ENCODE measurements around the gene USHBP1. TPM values are rescaled to one million over a fixed set of nuclear protein-coding genes. Genes with fewer than 3 reads are reported as not detected.

Gene USHBP1
- total RNA-seq, 2 donors from 2014 or later = 3.5 to 8.4 TPM

- 85% methylated on average over 10 of the region's 10 CpGs for WGBS
- DNase-seq (ENCODE audit: low spot score) = no peak
- intact Hi-C loops (cut with DNase I) = no loop called here
- H3K4me3 ChIP-seq = no peak overlapping the region
- H3K36me3 ChIP-seq = no peaks in the 10 kb centered on the region
- H3K27ac ChIP-seq = no peak overlapping the region
- H3K4me1 ChIP-seq (replicated peaks) = no peaks in the 10 kb centered on the region
- TF ChIP-seq POLR2A (IDR thresholded peaks at IDR 0.05) (no peak), CTCF (IDR thresholded peaks at IDR 0.05) (no peak), POLR2AphosphoS5 (IDR thresholded peaks at IDR 0.05) (no peak)
- no peaks in the 10 kb centered on the region for H3K27me3 ChIP-seq (replicated peaks; ENCODE audit: insufficient read depth)
- H3K9me3 ChIP-seq = no peaks in the 10 kb centered on the region
Observed at GRCh38 chr19:17254636-17255035, 9.9 kb downstream of the USHBP1 start.

GRCh38 chr19:17249887-17250548, 14.5 kb downstream of the USHBP1 start:
- TF ChIP-seq CTCF (IDR thresholded peaks at IDR 0.05) (no peak), POLR2AphosphoS5 (IDR thresholded peaks at IDR 0.05) (no peak), POLR2A (IDR thresholded peaks at IDR 0.05) (no peak)
- Histone ChIP-seq H3K27ac (no peak overlapping the region), H3K4me1 (replicated peaks) (no peaks in the 10 kb centered on the region), H3K36me3 (no peaks in the 10 kb centered on the region), H3K27me3 (replicated peaks; ENCODE audit: insufficient read depth) (no peaks in the 10 kb centered on the region), H3K4me3 (no peak overlapping the region), H3K9me3 (no peaks in the 10 kb centered on the region)
- DNase-seq (ENCODE audit: low spot score) = no peak
- WGBS = 77% methylated on average over 14 of the region's 15 CpGs
- intact Hi-C loops (cut with DNase I) = no loop called here

GRCh38 chr19:17248011-17248776, 16.4 kb downstream of the USHBP1 start:
- Histone ChIP-seq H3K36me3 (no peaks in the 10 kb centered on the region), H3K27ac (no peak overlapping the region), H3K9me3 (no peaks in the 10 kb centered on the region), H3K27me3 (replicated peaks; ENCODE audit: insufficient read depth) (no peaks in the 10 kb centered on the region), H3K4me3 (no peak overlapping the region), H3K4me1 (replicated peaks) (no peaks in the 10 kb centered on the region)
- DNase-seq (ENCODE audit: low spot score) = no peak
- intact Hi-C loops (cut with DNase I) = no loop called here
- no peak for TF ChIP-seq CTCF (IDR thresholded peaks at IDR 0.05)
- no peak for TF ChIP-seq POLR2AphosphoS5 (IDR thresholded peaks at IDR 0.05)
- no peak for TF ChIP-seq POLR2A (IDR thresholded peaks at IDR 0.05)
- 65% methylated on average over 17 of the region's 21 CpGs for WGBS

- H3K9me3 ChIP-seq = no peaks in the 10 kb centered on the region
- 24% methylated on average over 21 of the region's 21 CpGs for WGBS
- peak overlapping the region; percentile 79 to 80 for H3K27ac ChIP-seq
- no peak for DNase-seq (ENCODE audit: low spot score)
- H3K4me3 ChIP-seq = peak overlapping the region; percentile 53 to 87
- H3K4me1 ChIP-seq (replicated peaks) = no peaks in the 10 kb centered on the region
- no peaks in the 10 kb centered on the region for H3K36me3 ChIP-seq
- no peaks in the 10 kb centered on the region for H3K27me3 ChIP-seq (replicated peaks; ENCODE audit: insufficient read depth)
- intact Hi-C loops (cut with DNase I) = loop anchor here (2.0 kb wide), 1 partner anchor 20 kb away; the partner anchor contains the start of gene BABAM1
- TF ChIP-seq POLR2A (IDR thresholded peaks at IDR 0.05) (no peak), CTCF (IDR thresholded peaks at IDR 0.05) (peak in 1 of 4 experiments; percentile 18), POLR2AphosphoS5 (IDR thresholded peaks at IDR 0.05) (no peak)
Observed at GRCh38 chr19:17246681-17247425, 17.7 kb downstream of the USHBP1 start.

Data from prostate gland (tissue), 2 donors.